Gastrocnemius medialis (tissue), 4 donors: ENCODE measurements around the gene ASB10. TPM values are rescaled to one million over a fixed set of nuclear protein-coding genes. Genes with fewer than 3 reads are reported as not detected.
A peak's percentile ranks its signal among the peaks of the same experiment; 100 is the strongest.

ENCODE experiments used
- ATAC-seq, 2 donors: fragments of 150-250 bp; one replicate each; pipeline ENCODE4 v1.9.1; 2016
- DNase-seq, 2 donors: peaks; one replicate each; pipeline ENCODE4 v3.0.0-alpha.2; 2019
- H3K27ac ChIP-seq, 4 donors: fragments of 200-600 bp; sonication (generic); 1 replicate in 1 of 4; 2 replicates in 3 of 4; pipeline ENCODE4 v1.5.1; 2016 to 2018; ENCODE audit warnings: mild to moderate bottlenecking in 2 of 4, moderate library complexity in 1 of 4
- H3K27me3 ChIP-seq, 3 donors: fragments of 200-600 bp; sonication (generic) in 2 of 3; 1 replicate in 1 of 3; 2 replicates in 2 of 3; pipeline versions ENCODE4 v1.5.1 to v1.6.0; 2016 to 2019; ENCODE audit warnings: mild to moderate bottlenecking in 1 of 3, moderate library complexity in 1 of 3
- H3K36me3 ChIP-seq, 2 donors: fragments of 200-600 bp; sonication (generic) in 1 of 2; one replicate each; pipeline ENCODE4 v1.5.1; 2017 to 2018
- H3K4me1 ChIP-seq, 2 donors: fragments of 200-600 bp; sonication (generic) in 1 of 2; one replicate each; pipeline ENCODE4 v1.5.1; 2016 to 2017; ENCODE audit warnings: mild to moderate bottlenecking in 2 of 2
- H3K4me3 ChIP-seq, 4 donors: fragments of 200-600 bp; sonication (generic) in 3 of 4; 1 replicate in 1 of 4; 2 replicates in 3 of 4; pipeline ENCODE4 v1.5.1; 2016 to 2019; ENCODE audit warnings: mild to moderate bottlenecking in 2 of 4
- H3K9me3 ChIP-seq, 3 donors: fragments of 200-600 bp; sonication (generic) in 2 of 3; 1 replicate in 1 of 3; 2 replicates in 2 of 3; pipeline ENCODE4 v1.5.1; 2016 to 2019
- CTCF ChIP-seq, 5 experiments: fragments of 450-650 bp in 3 of 5; fragments of 200-600 bp in 2 of 5; sonication (generic) in 2 of 5; IDR thresholded peaks in 4 of 5; conservative IDR thresholded peaks in 1 of 5; 1 replicate in 4 of 5; 2 replicates in 1 of 5; pipeline ENCODE4 v1.5.1; 2016 to 2019; ENCODE audit warnings: antibody characterized with exemption in 5 of 5, mild to moderate bottlenecking in 3 of 5, moderate library complexity in 3 of 5
- POLR2A ChIP-seq, 2 donors: fragments of 450-650 bp; IDR thresholded peaks; one replicate each; pipeline ENCODE4 v1.6.1; 2017; ENCODE audit warnings: antibody characterized with exemption in 2 of 2, mild to moderate bottlenecking in 2 of 2, moderate library complexity in 2 of 2
- in situ Hi-C, 4 donors: fragments of 200-750 bp; cut with MboI; loops; one replicate each; pipeline versions ENCODE4 v1.15.0 to v1.8.0; 2017; ENCODE audit warnings: low sequenced_read_pairs in 4 of 4
- intact Hi-C: fragments of 100-400 bp; cut with DNase I; formaldehyde crosslinking; loops from one replicate; pipeline ENCODE4 v1.15.1; 2023; ENCODE audit warnings: low total_unique reads
- total RNA-seq, 4 donors: library from RNA; depleted of rRNA; stranded (reverse); fragments of >200 nt; gene quantifications; one replicate each; pipeline versions ENCODE4 v1.1.0 to v1.2.3, GENCODE V29; 2016

ASB10 gene
- total RNA-seq, 4 donors from 2014 or later = 17.1 to 24.8 (median 21.6) TPM

- ATAC-seq = no peak
- H3K36me3 ChIP-seq = peaks cover 0 to 24% of the 10 kb centered on the region in 2 donors
- intact Hi-C loops = no loop called here
Observed at GRCh38 chr7:151135866-151136843, 50.9 kb downstream of the ASB10 start.

GRCh38 chr7:151135525-151135845 is 51.6 kb downstream of the ASB10 start:
- Histone ChIP-seq H3K9me3 (no peaks in the 10 kb centered on the region), H3K4me1 (peaks cover 0 to 3% of the 10 kb centered on the region in 2 donors), H3K27ac (no peak overlapping the region), H3K27me3 (no peaks in the 10 kb centered on the region), H3K4me3 (no peak overlapping the region), H3K36me3 (peaks cover 0 to 25% of the 10 kb centered on the region in 2 donors)
- DNase-seq (peak in 1 of 2 donors; percentile 9), ATAC-seq (no peak)
- intact Hi-C loops (no loop called here), in situ Hi-C loops (no loop called here)
- TF ChIP-seq POLR2A (IDR thresholded peaks at IDR 0.05) (no peak), CTCF (IDR thresholded peaks at IDR 0.05 in 4 of 5, conservative IDR thresholded peaks at IDR 0.05 in 1 of 5) (no peak)

More at GRCh38 chr7:151135866-151136843, 50.9 kb downstream of the ASB10 start:
- TF ChIP-seq CTCF (IDR thresholded peaks at IDR 0.05 in 4 of 5, conservative IDR thresholded peaks at IDR 0.05 in 1 of 5) (no peak), POLR2A (IDR thresholded peaks at IDR 0.05) (no peak)
- in situ Hi-C loops = no loop called here
- peak in 1 of 2 donors; percentile 5 for DNase-seq
- Histone ChIP-seq H3K4me1 (peaks cover 0 to 3% of the 10 kb centered on the region in 2 donors), H3K4me3 (no peak overlapping the region), H3K27ac (no peak overlapping the region), H3K9me3 (no peaks in the 10 kb centered on the region), H3K27me3 (no peaks in the 10 kb centered on the region)

GRCh38 chr7:151134743-151135524 is 52.1 kb downstream of the ASB10 start:
- ATAC-seq = peak in 1 of 2 donors; percentile 63
- TF ChIP-seq CTCF (IDR thresholded peaks at IDR 0.05 in 4 of 5, conservative IDR thresholded peaks at IDR 0.05 in 1 of 5) (no peak), POLR2A (IDR thresholded peaks at IDR 0.05) (no peak)
- Histone ChIP-seq H3K4me1 (peaks cover 0 to 3% of the 10 kb centered on the region in 2 donors), H3K36me3 (peaks cover 0 to 29% of the 10 kb centered on the region in 2 donors), H3K4me3 (no peak overlapping the region), H3K9me3 (no peaks in the 10 kb centered on the region), H3K27me3 (no peaks in the 10 kb centered on the region), H3K27ac (no peak overlapping the region)
- in situ Hi-C loops = no loop called here
- intact Hi-C loops = no loop called here
- peak in 1 of 2 donors; percentile 24 for DNase-seq

GRCh38 chr7:151133986-151134742 is 52.9 kb downstream of the ASB10 start:
- ATAC-seq (no peak), DNase-seq (no peak)
- Histone ChIP-seq H3K27ac (no peak overlapping the region), H3K4me1 (peaks cover 0 to 3% of the 10 kb centered on the region in 2 donors), H3K36me3 (peaks cover 0 to 36% of the 10 kb centered on the region in 2 donors), H3K4me3 (no peak overlapping the region), H3K9me3 (no peaks in the 10 kb centered on the region), H3K27me3 (no peaks in the 10 kb centered on the region)
- TF ChIP-seq POLR2A (IDR thresholded peaks at IDR 0.05) (no peak), CTCF (IDR thresholded peaks at IDR 0.05 in 4 of 5, conservative IDR thresholded peaks at IDR 0.05 in 1 of 5) (no peak)
- intact Hi-C loops (no loop called here), in situ Hi-C loops (no loop called here)
